ENCODE measurements around the gene KRT36. TPM values are rescaled to one million over a fixed set of nuclear protein-coding genes. Genes with fewer than 3 reads are reported as not detected.

Gene KRT36
- total and polyA plus RNA-seq, 2 experiments from 2014 or later = not detected

GRCh38 chr17:41462705-41463104, 27.0 kb downstream of the KRT36 start (continued):
- TF ChIP-seq, protein P1, sequence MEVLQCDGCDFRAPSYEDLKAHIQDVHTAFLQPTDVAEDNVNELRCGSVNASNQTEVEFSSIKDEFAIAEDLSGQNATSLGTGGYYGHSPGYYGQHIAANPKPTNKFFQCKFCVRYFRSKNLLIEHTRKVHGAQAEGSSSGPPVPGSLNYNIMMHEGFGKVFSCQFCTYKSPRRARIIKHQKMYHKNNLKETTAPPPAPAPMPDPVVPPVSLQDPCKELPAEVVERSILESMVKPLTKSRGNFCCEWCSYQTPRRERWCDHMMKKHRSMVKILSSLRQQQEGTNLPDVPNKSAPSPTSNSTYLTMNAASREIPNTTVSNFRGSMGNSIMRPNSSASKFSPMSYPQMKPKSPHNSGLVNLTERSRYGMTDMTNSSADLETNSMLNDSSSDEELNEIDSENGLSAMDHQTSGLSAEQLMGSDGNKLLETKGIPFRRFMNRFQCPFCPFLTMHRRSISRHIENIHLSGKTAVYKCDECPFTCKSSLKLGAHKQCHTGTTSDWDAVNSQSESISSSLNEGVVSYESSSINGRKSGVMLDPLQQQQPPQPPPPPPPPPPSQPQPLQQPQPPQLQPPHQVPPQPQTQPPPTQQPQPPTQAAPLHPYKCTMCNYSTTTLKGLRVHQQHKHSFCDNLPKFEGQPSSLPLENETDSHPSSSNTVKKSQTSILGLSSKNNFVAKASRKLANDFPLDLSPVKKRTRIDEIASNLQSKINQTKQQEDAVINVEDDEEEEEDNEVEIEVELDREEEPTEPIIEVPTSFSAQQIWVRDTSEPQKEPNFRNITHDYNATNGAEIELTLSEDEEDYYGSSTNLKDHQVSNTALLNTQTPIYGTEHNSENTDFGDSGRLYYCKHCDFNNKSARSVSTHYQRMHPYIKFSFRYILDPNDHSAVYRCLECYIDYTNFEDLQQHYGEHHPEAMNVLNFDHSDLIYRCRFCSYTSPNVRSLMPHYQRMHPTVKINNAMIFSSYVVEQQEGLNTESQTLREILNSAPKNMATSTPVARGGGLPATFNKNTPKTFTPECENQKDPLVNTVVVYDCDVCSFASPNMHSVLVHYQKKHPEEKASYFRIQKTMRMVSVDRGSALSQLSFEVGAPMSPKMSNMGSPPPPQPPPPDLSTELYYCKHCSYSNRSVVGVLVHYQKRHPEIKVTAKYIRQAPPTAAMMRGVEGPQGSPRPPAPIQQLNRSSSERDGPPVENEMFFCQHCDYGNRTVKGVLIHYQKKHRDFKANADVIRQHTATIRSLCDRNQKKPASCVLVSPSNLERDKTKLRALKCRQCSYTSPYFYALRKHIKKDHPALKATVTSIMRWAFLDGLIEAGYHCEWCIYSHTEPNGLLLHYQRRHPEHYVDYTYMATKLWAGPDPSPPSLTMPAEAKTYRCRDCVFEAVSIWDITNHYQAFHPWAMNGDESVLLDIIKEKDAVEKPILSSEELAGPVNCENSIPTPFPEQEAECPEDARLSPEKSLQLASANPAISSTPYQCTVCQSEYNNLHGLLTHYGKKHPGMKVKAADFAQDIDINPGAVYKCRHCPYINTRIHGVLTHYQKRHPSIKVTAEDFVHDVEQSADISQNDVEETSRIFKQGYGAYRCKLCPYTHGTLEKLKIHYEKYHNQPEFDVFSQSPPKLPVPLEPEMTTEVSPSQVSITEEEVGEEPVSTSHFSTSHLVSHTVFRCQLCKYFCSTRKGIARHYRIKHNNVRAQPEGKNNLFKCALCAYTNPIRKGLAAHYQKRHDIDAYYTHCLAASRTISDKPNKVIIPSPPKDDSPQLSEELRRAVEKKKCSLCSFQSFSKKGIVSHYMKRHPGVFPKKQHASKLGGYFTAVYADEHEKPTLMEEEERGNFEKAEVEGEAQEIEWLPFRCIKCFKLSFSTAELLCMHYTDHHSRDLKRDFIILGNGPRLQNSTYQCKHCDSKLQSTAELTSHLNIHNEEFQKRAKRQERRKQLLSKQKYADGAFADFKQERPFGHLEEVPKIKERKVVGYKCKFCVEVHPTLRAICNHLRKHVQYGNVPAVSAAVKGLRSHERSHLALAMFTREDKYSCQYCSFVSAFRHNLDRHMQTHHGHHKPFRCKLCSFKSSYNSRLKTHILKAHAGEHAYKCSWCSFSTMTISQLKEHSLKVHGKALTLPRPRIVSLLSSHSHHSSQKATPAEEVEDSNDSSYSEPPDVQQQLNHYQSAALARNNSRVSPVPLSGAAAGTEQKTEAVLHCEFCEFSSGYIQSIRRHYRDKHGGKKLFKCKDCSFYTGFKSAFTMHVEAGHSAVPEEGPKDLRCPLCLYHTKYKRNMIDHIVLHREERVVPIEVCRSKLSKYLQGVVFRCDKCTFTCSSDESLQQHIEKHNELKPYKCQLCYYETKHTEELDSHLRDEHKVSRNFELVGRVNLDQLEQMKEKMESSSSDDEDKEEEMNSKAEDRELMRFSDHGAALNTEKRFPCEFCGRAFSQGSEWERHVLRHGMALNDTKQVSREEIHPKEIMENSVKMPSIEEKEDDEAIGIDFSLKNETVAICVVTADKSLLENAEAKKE (CRISPR knock-in tag; IDR thresholded peaks at IDR 0.05) = no peak
- TF ChIP-seq ZNF331 (CRISPR knock-in tag; IDR thresholded peaks at IDR 0.05; ENCODE audit: low read depth) = no peak
- TF ChIP-seq JUNB (IDR thresholded peaks at IDR 0.05; ENCODE audit: unreplicated experiment) = no peak
- TF ChIP-seq, protein P2, sequence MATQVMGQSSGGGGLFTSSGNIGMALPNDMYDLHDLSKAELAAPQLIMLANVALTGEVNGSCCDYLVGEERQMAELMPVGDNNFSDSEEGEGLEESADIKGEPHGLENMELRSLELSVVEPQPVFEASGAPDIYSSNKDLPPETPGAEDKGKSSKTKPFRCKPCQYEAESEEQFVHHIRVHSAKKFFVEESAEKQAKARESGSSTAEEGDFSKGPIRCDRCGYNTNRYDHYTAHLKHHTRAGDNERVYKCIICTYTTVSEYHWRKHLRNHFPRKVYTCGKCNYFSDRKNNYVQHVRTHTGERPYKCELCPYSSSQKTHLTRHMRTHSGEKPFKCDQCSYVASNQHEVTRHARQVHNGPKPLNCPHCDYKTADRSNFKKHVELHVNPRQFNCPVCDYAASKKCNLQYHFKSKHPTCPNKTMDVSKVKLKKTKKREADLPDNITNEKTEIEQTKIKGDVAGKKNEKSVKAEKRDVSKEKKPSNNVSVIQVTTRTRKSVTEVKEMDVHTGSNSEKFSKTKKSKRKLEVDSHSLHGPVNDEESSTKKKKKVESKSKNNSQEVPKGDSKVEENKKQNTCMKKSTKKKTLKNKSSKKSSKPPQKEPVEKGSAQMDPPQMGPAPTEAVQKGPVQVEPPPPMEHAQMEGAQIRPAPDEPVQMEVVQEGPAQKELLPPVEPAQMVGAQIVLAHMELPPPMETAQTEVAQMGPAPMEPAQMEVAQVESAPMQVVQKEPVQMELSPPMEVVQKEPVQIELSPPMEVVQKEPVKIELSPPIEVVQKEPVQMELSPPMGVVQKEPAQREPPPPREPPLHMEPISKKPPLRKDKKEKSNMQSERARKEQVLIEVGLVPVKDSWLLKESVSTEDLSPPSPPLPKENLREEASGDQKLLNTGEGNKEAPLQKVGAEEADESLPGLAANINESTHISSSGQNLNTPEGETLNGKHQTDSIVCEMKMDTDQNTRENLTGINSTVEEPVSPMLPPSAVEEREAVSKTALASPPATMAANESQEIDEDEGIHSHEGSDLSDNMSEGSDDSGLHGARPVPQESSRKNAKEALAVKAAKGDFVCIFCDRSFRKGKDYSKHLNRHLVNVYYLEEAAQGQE (IDR thresholded peaks at IDR 0.05; ENCODE audit: unreplicated experiment) = no peak
- no peak for TF ChIP-seq ZNF114 (CRISPR knock-in tag; IDR thresholded peaks at IDR 0.05)
- TF ChIP-seq EZH2 (IDR thresholded peaks at IDR 0.05; ENCODE audit: low read depth, unreplicated experiment) = no peak
- TF ChIP-seq EZH2phosphoT487 (IDR thresholded peaks at IDR 0.05; ENCODE audit: unreplicated experiment) = no peak
- TF ChIP-seq STAT1 (IDR thresholded peaks at IDR 0.05; ENCODE audit: unreplicated experiment) = no peak
